Measurements from ENCODE around the gene CRTAC1. TPM values are rescaled to one million over a fixed set of nuclear protein-coding genes. Genes with fewer than 3 reads are reported as not detected.

The CRTAC1 gene
- total RNA-seq, 1 donor from 2014 or later: 0.82 TPM

GRCh38 chr10:97826892-97827291, 203.5 kb downstream of the CRTAC1 start:
- DNase-seq (ENCODE audit: low read depth, low spot score): no peak
- TF ChIP-seq CTCF (conservative IDR thresholded peaks at IDR 0.05): no peak
- Mint-ChIP-seq H3K36me3 (ENCODE audit: low read depth) (no peaks in the 10 kb centered on the region), H3K27me3 (ENCODE audit: low read depth) (peaks cover 18% of the 10 kb centered on the region), H3K4me3 (no peak overlapping the region), H3K9me3 (no peaks in the 10 kb centered on the region), H3K27ac (ENCODE audit: unreplicated experiment) (no peak overlapping the region), H3K4me1 (no peaks in the 10 kb centered on the region)

GRCh38 chr10:97825020-97825760, 205.2 kb downstream of the CRTAC1 start:
- no peak for TF ChIP-seq CTCF (conservative IDR thresholded peaks at IDR 0.05)
- DNase-seq (ENCODE audit: low read depth, low spot score): no peak
- Mint-ChIP-seq H3K9me3 (no peaks in the 10 kb centered on the region), H3K4me3 (no peak overlapping the region), H3K27ac (ENCODE audit: unreplicated experiment) (no peak overlapping the region), H3K27me3 (ENCODE audit: low read depth) (peaks cover 10% of the 10 kb centered on the region), H3K4me1 (no peaks in the 10 kb centered on the region), H3K36me3 (ENCODE audit: low read depth) (no peaks in the 10 kb centered on the region)

GRCh38 chr10:97823734-97824133, 206.7 kb downstream of the CRTAC1 start:
- Mint-ChIP-seq H3K27ac (ENCODE audit: unreplicated experiment) (no peak overlapping the region), H3K9me3 (no peaks in the 10 kb centered on the region), H3K36me3 (ENCODE audit: low read depth) (no peaks in the 10 kb centered on the region), H3K4me3 (no peak overlapping the region), H3K4me1 (no peaks in the 10 kb centered on the region), H3K27me3 (ENCODE audit: low read depth) (peaks cover 7% of the 10 kb centered on the region)
- DNase-seq (ENCODE audit: low read depth, low spot score): no peak
- no peak for TF ChIP-seq CTCF (conservative IDR thresholded peaks at IDR 0.05)

- Mint-ChIP-seq H3K4me1 (no peaks in the 10 kb centered on the region), H3K36me3 (ENCODE audit: low read depth) (no peaks in the 10 kb centered on the region), H3K4me3 (no peak overlapping the region), H3K9me3 (no peaks in the 10 kb centered on the region), H3K27ac (ENCODE audit: unreplicated experiment) (no peak overlapping the region), H3K27me3 (ENCODE audit: low read depth) (peaks cover 8% of the 10 kb centered on the region)
- no peak for TF ChIP-seq CTCF (conservative IDR thresholded peaks at IDR 0.05)
- DNase-seq (ENCODE audit: low read depth, low spot score): no peak
Measured at GRCh38 chr10:97822261-97822687, 208.1 kb downstream of the CRTAC1 start.

GRCh38 chr10:97821308-97822038, 208.9 kb downstream of the CRTAC1 start:
- Mint-ChIP-seq H3K4me1 (no peaks in the 10 kb centered on the region), H3K27ac (ENCODE audit: unreplicated experiment) (no peak overlapping the region), H3K9me3 (no peaks in the 10 kb centered on the region), H3K4me3 (no peak overlapping the region), H3K36me3 (ENCODE audit: low read depth) (no peaks in the 10 kb centered on the region), H3K27me3 (ENCODE audit: low read depth) (peaks cover 6% of the 10 kb centered on the region)
- TF ChIP-seq CTCF (conservative IDR thresholded peaks at IDR 0.05): no peak
- DNase-seq (ENCODE audit: low read depth, low spot score): no peak

Data from neural crest cell (in vitro differentiated cells).